ENCODE data around the gene CEP128.

CEP128 gene

GRCh38 chr14:80543211-80543610 is 398.3 kb downstream of the CEP128 start:
- DNase-seq = no peak
- Histone ChIP-seq H3K4me2 (ENCODE audit: insufficient read depth, low read length) (no peak overlapping the region), H3K4me3 (ENCODE audit: low read depth in 1 of 2, low read length in 2 of 2) (no peak overlapping the region), H2AFZ (ENCODE audit: low read depth, low read length) (no peak overlapping the region), H3K4me1 (ENCODE audit: insufficient read depth, low read length) (0 out of 2 replicates have a peak, but pooled peaks cover 2% of the 10 kb centered on the region), H3K27ac (ENCODE audit: low read length) (no peak overlapping the region), H4K20me1 (ENCODE audit: insufficient read depth, low read length) (no peaks in the 10 kb centered on the region), H3K27me3 (ENCODE audit: insufficient read depth, low read length, poor library complexity) (no peaks in the 10 kb centered on the region), H3K36me3 (ENCODE audit: insufficient read depth, low read length) (peaks cover 3% of the 10 kb centered on the region; the same call in 1 of the 2 replicates), H3K79me2 (ENCODE audit: insufficient read depth, low read length) (no peaks in the 10 kb centered on the region), H3K9ac (ENCODE audit: low read depth, low read length) (no peak overlapping the region), H3K9me3 (ENCODE audit: insufficient read depth, low read length, severe bottlenecking) (peaks cover 16% of the 10 kb centered on the region)
- no peak for ATAC-seq (ENCODE audit: insufficient read depth, low read depth)
- no peak for TF ChIP-seq EZH2 (IDR thresholded peaks at IDR 0.05; ENCODE audit: borderline replicate concordance, low read depth, low read length, severe bottlenecking)
- no peak for TF ChIP-seq CTCF (IDR thresholded peaks at IDR 0.05; ENCODE audit: borderline replicate concordance, extremely low read depth, low read length, poor library complexity, severe bottlenecking)

GRCh38 chr14:80538633-80539375 is 402.7 kb downstream of the CEP128 start:
- ATAC-seq (ENCODE audit: insufficient read depth, low read depth) = no peak

GRCh38 chr14:80537626-80538025 is 403.9 kb downstream of the CEP128 start:
- Histone ChIP-seq H3K4me3 (ENCODE audit: low read depth in 1 of 2, low read length in 2 of 2) (no peak overlapping the region), H3K36me3 (ENCODE audit: insufficient read depth, low read length) (peaks cover 3% of the 10 kb centered on the region; the same call in 1 of the 2 replicates), H3K4me2 (ENCODE audit: insufficient read depth, low read length) (no peak overlapping the region), H3K9ac (ENCODE audit: low read depth, low read length) (no peak overlapping the region), H2AFZ (ENCODE audit: low read depth, low read length) (no peak overlapping the region), H3K27ac (ENCODE audit: low read length) (no peak overlapping the region), H4K20me1 (ENCODE audit: insufficient read depth, low read length) (no peaks in the 10 kb centered on the region), H3K79me2 (ENCODE audit: insufficient read depth, low read length) (no peaks in the 10 kb centered on the region), H3K4me1 (ENCODE audit: insufficient read depth, low read length) (no peaks in the 10 kb centered on the region), H3K9me3 (ENCODE audit: insufficient read depth, low read length, severe bottlenecking) (peaks cover 16% of the 10 kb centered on the region), H3K27me3 (ENCODE audit: insufficient read depth, low read length, poor library complexity) (no peaks in the 10 kb centered on the region)
- no peak for ATAC-seq (ENCODE audit: insufficient read depth, low read depth)
- DNase-seq = no peak
- TF ChIP-seq EZH2 (IDR thresholded peaks at IDR 0.05; ENCODE audit: borderline replicate concordance, low read depth, low read length, severe bottlenecking) (no peak), CTCF (IDR thresholded peaks at IDR 0.05; ENCODE audit: borderline replicate concordance, extremely low read depth, low read length, poor library complexity, severe bottlenecking) (no peak)

More at GRCh38 chr14:80538633-80539375, 402.7 kb downstream of the CEP128 start:
- Histone ChIP-seq H3K27me3 (ENCODE audit: insufficient read depth, low read length, poor library complexity) (no peaks in the 10 kb centered on the region), H4K20me1 (ENCODE audit: insufficient read depth, low read length) (no peaks in the 10 kb centered on the region), H3K36me3 (ENCODE audit: insufficient read depth, low read length) (peaks cover 3% of the 10 kb centered on the region; the same call in 1 of the 2 replicates), H3K4me1 (ENCODE audit: insufficient read depth, low read length) (no peaks in the 10 kb centered on the region), H3K27ac (ENCODE audit: low read length) (no peak overlapping the region), H3K9ac (ENCODE audit: low read depth, low read length) (no peak overlapping the region), H3K79me2 (ENCODE audit: insufficient read depth, low read length) (no peaks in the 10 kb centered on the region), H3K9me3 (ENCODE audit: insufficient read depth, low read length, severe bottlenecking) (peaks cover 16% of the 10 kb centered on the region), H2AFZ (ENCODE audit: low read depth, low read length) (no peak overlapping the region), H3K4me3 (ENCODE audit: low read depth in 1 of 2, low read length in 2 of 2) (no peak overlapping the region), H3K4me2 (ENCODE audit: insufficient read depth, low read length) (no peak overlapping the region)
- TF ChIP-seq EZH2 (IDR thresholded peaks at IDR 0.05; ENCODE audit: borderline replicate concordance, low read depth, low read length, severe bottlenecking) (no peak), CTCF (IDR thresholded peaks at IDR 0.05; ENCODE audit: borderline replicate concordance, extremely low read depth, low read length, poor library complexity, severe bottlenecking) (no peak)
- DNase-seq = no peak

Data from DND-41 (cell line).